ENCODE data around the gene GLI2.

GRCh38 chr2:120739438-120740090, 3.9 kb downstream of the GLI2 start:
- TF ChIP-seq CTCF (IDR thresholded peaks at IDR 0.05): no peak
- TF ChIP-seq EZH2 (IDR thresholded peaks at IDR 0.05; ENCODE audit: borderline replicate concordance, insufficient read depth, low read depth, low read length, poor library complexity, severe bottlenecking): no peak

Data from B cell (primary cell).